ENCODE measurements around the gene OR2T5.
"Not testable (repeated sequence)": the region's sequence is repeated elsewhere in the genome, so short reads cannot be mapped to it uniquely, and the experiment has no call there.

GRCh38 chr1:248448409-248449074, 39.8 kb upstream of the OR2T5 start:
- TF ChIP-seq, protein P1, sequence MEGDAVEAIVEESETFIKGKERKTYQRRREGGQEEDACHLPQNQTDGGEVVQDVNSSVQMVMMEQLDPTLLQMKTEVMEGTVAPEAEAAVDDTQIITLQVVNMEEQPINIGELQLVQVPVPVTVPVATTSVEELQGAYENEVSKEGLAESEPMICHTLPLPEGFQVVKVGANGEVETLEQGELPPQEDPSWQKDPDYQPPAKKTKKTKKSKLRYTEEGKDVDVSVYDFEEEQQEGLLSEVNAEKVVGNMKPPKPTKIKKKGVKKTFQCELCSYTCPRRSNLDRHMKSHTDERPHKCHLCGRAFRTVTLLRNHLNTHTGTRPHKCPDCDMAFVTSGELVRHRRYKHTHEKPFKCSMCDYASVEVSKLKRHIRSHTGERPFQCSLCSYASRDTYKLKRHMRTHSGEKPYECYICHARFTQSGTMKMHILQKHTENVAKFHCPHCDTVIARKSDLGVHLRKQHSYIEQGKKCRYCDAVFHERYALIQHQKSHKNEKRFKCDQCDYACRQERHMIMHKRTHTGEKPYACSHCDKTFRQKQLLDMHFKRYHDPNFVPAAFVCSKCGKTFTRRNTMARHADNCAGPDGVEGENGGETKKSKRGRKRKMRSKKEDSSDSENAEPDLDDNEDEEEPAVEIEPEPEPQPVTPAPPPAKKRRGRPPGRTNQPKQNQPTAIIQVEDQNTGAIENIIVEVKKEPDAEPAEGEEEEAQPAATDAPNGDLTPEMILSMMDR (IDR thresholded peaks at IDR 0.05 in 2 of 3, conservative IDR thresholded peaks at IDR 0.05 in 1 of 3; ENCODE audit: borderline replicate concordance in 1 of 3, insufficient read depth in 1 of 3, low read depth in 2 of 3, low read length in 2 of 3): not testable (repeated sequence)
- not testable (repeated sequence) for TF ChIP-seq POLR2AphosphoS5 (IDR thresholded peaks at IDR 0.05; ENCODE audit: low read depth, low read length); POLR2A (IDR thresholded peaks at IDR 0.05; ENCODE audit: borderline replicate concordance, extremely low read depth, insufficient read depth, insufficient read length); ATF3 (IDR thresholded peaks at IDR 0.05); SP1 (IDR thresholded peaks at IDR 0.05; ENCODE audit: low read depth); SIN3A (IDR thresholded peaks at IDR 0.05; ENCODE audit: low read depth)
- TF ChIP-seq, protein P2, sequence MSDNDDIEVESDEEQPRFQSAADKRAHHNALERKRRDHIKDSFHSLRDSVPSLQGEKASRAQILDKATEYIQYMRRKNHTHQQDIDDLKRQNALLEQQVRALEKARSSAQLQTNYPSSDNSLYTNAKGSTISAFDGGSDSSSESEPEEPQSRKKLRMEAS (IDR thresholded peaks at IDR 0.05): not testable (repeated sequence)

Measured in HCT116 (cell line).